ENCODE results near the gene TNNT1. TPM values are rescaled to one million over a fixed set of nuclear protein-coding genes. Genes with fewer than 3 reads are reported as not detected.

The TNNT1 gene
- total RNA-seq, 1 donor from 2014 or later = not detected

- H3K36me3 Mint-ChIP-seq (ENCODE audit: unreplicated experiment) = no peaks in the 10 kb centered on the region
- no peak for DNase-seq (ENCODE audit: extremely low spot score, unreplicated experiment)
- H3K4me3 Mint-ChIP-seq (ENCODE audit: unreplicated experiment) = no peak overlapping the region
- no peaks in the 10 kb centered on the region for H3K9me3 Mint-ChIP-seq (ENCODE audit: unreplicated experiment)
- peaks cover 6% of the 10 kb centered on the region for H3K4me1 Mint-ChIP-seq (ENCODE audit: unreplicated experiment)
- H3K27ac Mint-ChIP-seq (ENCODE audit: unreplicated experiment) = peak overlapping the region; percentile 74
- peaks cover 9% of the 10 kb centered on the region for H3K27me3 Mint-ChIP-seq (ENCODE audit: unreplicated experiment)
- TF ChIP-seq CTCF (IDR thresholded peaks at IDR 0.05) = no peak
Measured at GRCh38 chr19:55189403-55189835, 40.4 kb upstream of the TNNT1 start.

- no peaks in the 10 kb centered on the region for H3K9me3 Mint-ChIP-seq (ENCODE audit: unreplicated experiment)
- H3K4me3 Mint-ChIP-seq (ENCODE audit: unreplicated experiment) = no peak overlapping the region
- DNase-seq (ENCODE audit: extremely low spot score, unreplicated experiment) = no peak
- peaks cover 6% of the 10 kb centered on the region for H3K4me1 Mint-ChIP-seq (ENCODE audit: unreplicated experiment)
- H3K36me3 Mint-ChIP-seq (ENCODE audit: unreplicated experiment) = no peaks in the 10 kb centered on the region
- H3K27me3 Mint-ChIP-seq (ENCODE audit: unreplicated experiment) = peaks cover 11% of the 10 kb centered on the region
- H3K27ac Mint-ChIP-seq (ENCODE audit: unreplicated experiment) = no peak overlapping the region
- no peak for TF ChIP-seq CTCF (IDR thresholded peaks at IDR 0.05)
Measured at GRCh38 chr19:55188625-55189024, 39.6 kb upstream of the TNNT1 start.

- no peak overlapping the region for H3K4me3 Mint-ChIP-seq (ENCODE audit: unreplicated experiment)
- H3K4me1 Mint-ChIP-seq (ENCODE audit: unreplicated experiment) = peaks cover 6% of the 10 kb centered on the region
- no peaks in the 10 kb centered on the region for H3K36me3 Mint-ChIP-seq (ENCODE audit: unreplicated experiment)
- peaks cover 17% of the 10 kb centered on the region for H3K27me3 Mint-ChIP-seq (ENCODE audit: unreplicated experiment)
- DNase-seq (ENCODE audit: extremely low spot score, unreplicated experiment) = no peak
- no peaks in the 10 kb centered on the region for H3K9me3 Mint-ChIP-seq (ENCODE audit: unreplicated experiment)
- H3K27ac Mint-ChIP-seq (ENCODE audit: unreplicated experiment) = no peak overlapping the region
- TF ChIP-seq CTCF (IDR thresholded peaks at IDR 0.05) = no peak
Measured at GRCh38 chr19:55186080-55186479, 37.1 kb upstream of the TNNT1 start.

GRCh38 chr19:55181740-55182139 lies 32.7 kb upstream of the TNNT1 start:
- Mint-ChIP-seq H3K27ac (ENCODE audit: unreplicated experiment) (no peak overlapping the region), H3K4me1 (ENCODE audit: unreplicated experiment) (peaks cover 13% of the 10 kb centered on the region), H3K36me3 (ENCODE audit: unreplicated experiment) (no peaks in the 10 kb centered on the region), H3K27me3 (ENCODE audit: unreplicated experiment) (peaks cover 35% of the 10 kb centered on the region), H3K4me3 (ENCODE audit: unreplicated experiment) (no peak overlapping the region), H3K9me3 (ENCODE audit: unreplicated experiment) (no peaks in the 10 kb centered on the region)
- no peak for TF ChIP-seq CTCF (IDR thresholded peaks at IDR 0.05)
- no peak for DNase-seq (ENCODE audit: extremely low spot score, unreplicated experiment)

- no peak for DNase-seq (ENCODE audit: extremely low spot score, unreplicated experiment)
- no peaks in the 10 kb centered on the region for H3K36me3 Mint-ChIP-seq (ENCODE audit: unreplicated experiment)
- H3K9me3 Mint-ChIP-seq (ENCODE audit: unreplicated experiment) = no peaks in the 10 kb centered on the region
- H3K27ac Mint-ChIP-seq (ENCODE audit: unreplicated experiment) = peak within 1 kb of the TSS; percentile 66
- H3K27me3 Mint-ChIP-seq (ENCODE audit: unreplicated experiment) = peaks cover 31% of the 10 kb centered on the region
- TF ChIP-seq CTCF (IDR thresholded peaks at IDR 0.05) = no peak
- H3K4me3 Mint-ChIP-seq (ENCODE audit: unreplicated experiment) = peak within 1 kb of the TSS; percentile 72
- H3K4me1 Mint-ChIP-seq (ENCODE audit: unreplicated experiment) = peaks cover 13% of the 10 kb centered on the region
Measured at GRCh38 chr19:55179606-55180484, 30.8 kb upstream of the TNNT1 start, which contains the start of gene SYT5. TSS of gene SYT5 (minus strand) at chr19:55180289. CDS start at chr19:55179041, 1,248 bp downstream.

Data from osteocyte (in vitro differentiated cells).